NCI-H524 (cell line): ENCODE results near the gene BNIP3.

Experiments used
- DNase-seq, 2 experiments: peaks; one replicate each; lab custom pipeline; 2025; lab: John Stamatoyannopoulos, UW

The BNIP3 gene

DNA sequence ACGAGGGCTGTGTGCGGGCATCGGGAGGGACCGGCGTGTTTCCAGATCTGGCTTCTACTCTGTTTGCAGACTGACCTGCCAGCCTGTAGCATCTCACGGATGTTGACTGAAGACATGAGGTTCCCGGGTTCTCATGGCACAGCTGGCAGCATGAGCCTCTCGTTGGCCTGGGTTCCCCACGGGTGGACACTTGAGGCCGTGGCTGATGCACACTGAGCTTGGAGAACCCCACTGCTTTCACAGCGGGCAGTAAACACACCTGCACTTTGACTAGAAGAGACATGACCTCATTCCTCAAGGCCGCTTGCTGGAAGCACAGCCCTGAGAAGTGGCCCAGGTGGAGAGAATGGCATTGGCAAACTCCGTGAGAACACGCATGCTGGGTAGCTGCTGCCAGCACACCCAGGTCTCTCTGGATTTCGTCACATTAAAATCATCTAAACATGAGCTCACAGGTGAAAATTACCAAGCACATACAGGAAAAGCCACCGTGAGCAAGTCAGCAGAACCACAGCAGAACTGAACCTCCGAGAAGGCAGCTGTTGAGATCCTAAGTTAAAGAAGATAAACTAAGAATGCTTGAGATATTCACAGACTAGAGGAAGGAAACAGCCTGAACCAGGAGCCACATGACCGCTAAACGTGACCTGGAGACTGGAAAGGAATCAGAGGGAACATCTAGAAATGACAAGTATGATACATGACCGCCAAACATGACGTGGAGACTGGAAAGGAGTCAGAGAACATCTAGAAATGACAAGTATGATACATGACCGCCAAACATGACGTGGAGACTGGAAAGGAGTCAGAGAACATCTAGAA lies 32.5 kb downstream of the BNIP3 start:
- DNase-seq: no peak

GRCh38 chr10:131948501-131948900 lies 33.2 kb downstream of the BNIP3 start:
- DNase-seq: no peak

DNA sequence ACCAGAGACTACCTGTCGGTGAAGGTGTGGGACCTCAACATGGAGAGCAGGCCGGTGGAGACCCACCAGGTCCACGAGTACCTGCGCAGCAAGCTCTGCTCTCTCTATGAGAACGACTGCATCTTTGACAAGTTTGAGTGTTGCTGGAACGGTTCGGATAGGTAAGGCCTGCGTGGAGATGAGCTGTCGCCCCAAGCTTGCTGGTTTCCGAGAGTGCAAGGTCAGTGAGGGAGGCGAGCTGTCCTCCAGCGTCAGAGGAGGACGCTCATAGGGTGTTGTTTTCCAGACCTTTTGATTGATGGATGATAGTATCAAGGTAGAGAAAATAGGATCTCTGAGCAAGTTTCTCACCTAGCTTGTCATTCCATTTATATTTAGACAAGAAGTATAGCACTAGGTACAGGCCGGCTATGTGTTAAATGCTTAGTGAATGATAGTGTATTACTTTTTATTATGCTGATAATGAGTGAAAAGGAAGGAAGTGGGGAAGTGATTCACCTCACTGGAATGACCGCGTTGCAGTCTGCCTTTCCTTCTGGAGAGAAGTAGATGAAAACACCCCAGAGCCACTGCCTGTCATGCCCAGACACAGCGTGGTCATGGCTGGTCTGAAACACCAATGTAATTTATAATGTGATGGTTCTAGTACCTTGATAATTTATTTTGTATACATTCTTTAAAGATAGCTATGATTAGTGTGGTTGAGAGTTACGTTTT lies 33.9 kb downstream of the BNIP3 start:
- no peak for DNase-seq

GRCh38 chr10:131946880-131947279 lies 34.8 kb downstream of the BNIP3 start:
- DNase-seq: no peak

DNA sequence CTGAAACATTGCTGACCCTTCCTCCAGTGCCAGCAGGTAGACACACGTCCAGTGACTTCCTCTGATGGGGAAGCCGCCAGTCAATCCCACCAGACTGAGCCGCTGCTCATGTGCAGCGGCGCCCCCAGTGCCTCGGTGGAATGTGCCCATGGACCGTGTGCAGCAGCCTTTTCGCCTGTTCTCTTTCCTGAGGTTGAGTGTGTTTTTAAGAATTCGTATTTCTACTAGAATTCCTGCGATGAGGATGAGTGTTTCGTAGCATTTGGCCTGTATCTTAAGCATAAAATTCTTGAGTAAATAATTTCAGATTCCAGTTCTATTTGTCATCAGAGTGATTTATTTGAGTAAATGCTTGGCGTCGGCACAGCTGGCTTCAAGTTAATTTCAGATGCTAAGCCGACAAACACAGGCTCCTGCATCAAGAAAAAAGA lies 35.4 kb downstream of the BNIP3 start:
- DNase-seq: no peak

- DNase-seq: no peak
Measured at GRCh38 chr10:131944976-131945695, 36.6 kb downstream of the BNIP3 start.

DNA sequence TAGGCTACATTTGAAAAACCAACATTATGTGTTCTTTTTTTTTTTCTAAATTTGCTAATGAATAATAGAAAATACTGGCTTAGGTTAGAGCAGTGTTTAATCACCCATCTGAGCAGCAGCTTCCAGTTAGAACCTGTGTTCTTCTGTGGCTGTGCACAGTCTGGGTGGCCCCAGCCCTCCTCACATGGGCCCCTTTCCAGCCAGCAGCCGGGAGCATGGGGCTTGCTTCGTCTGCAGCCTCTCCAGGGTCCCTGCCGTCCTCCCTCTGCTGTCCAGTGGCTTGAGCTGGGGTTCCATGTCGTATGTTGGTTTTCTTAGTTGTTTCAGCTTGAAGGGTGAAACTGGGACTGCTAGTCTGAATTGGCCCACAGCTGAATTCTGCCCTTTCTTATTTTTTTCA lies 37.3 kb downstream of the BNIP3 start:
- DNase-seq: no peak

- no peak for DNase-seq
Measured at GRCh38 chr10:131943021-131943814, 38.5 kb downstream of the BNIP3 start.

DNA sequence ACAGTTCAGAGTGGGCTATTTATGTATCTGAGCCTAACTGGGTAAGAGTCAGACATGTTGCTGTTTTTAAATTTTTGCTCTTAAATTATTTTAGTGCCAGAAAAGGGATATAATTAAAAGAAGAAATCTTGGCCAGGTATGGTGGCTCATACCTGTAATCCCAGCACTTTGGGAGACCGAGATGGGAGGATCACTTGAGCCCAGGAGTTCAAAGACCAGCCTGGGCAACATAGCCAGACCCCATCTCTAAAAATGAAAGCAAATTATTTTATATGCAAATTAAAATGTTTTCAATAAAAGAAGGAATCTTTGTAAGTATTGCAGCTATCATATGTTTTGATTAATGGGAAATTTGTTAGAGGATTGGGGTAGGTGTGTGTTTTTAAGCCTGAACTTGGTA lies 39.3 kb downstream of the BNIP3 start:
- no peak for DNase-seq

GRCh38 chr10:131938681-131939080 lies 43.0 kb downstream of the BNIP3 start:
- no peak for DNase-seq

DNA sequence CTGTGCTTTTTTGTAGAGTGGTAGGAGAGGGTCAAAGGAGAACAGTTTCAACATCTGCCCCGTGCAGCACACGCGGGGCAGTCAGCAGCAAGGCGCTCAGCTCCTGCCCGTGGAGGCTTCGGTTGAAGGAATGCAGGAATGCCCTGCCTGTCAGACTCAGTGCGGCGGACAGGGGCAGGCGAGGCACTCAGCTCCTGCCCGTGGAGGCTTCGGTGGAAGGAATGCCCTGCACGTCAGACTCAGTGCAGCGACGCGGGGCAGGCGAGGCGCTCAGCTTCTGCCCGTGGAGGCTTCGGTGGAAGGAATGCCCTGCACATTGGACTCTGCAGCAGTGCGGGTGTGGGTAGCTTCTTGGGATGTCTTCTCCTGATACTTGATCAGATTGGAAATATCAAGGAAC lies 43.9 kb downstream of the BNIP3 start:
- DNase-seq: no peak

DNA sequence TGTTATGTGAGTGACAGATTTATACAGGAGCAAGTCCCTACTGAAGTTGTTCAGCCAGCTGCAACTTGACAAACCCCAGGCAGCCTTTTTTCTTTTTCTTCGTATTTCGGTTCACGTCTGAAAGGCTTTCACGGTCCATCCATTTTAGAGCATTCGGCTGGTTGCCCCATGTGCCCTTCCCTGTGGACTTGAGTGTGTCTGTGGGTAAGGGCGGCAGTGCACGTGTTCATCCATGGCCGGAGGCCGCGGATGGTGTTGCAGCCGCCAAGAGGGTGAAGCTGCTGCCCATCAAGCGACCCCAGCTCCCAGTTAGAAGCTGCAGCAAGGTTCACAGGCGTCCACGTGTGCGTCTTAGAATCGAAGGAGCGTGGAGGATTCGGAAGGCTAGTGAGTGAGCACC lies 45.0 kb downstream of the BNIP3 start:
- DNase-seq: no peak

DNA sequence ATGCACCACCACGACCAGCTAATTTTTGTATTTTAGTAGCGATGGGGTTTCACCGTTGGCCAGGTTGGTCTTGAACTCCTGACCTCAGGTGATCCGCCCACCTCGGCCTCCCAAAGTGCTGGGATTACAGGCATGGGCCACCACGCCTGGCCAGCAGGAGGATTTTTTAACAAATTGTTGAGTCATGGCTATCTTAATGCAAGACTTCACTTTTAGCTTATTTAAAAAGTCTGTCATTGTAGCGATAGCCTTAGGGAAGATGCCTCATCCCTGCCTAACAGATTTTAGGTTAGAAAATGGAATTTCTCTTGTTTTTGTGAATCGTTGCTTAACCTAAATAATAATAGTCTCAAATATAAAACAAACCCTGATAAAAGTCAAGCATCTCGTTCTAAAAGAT lies 45.4 kb downstream of the BNIP3 start:
- DNase-seq: no peak

GRCh38 chr10:131935260-131935659 lies 46.5 kb downstream of the BNIP3 start:
- DNase-seq: no peak

- DNase-seq: no peak
Measured at GRCh38 chr10:131934769-131935168, 47.0 kb downstream of the BNIP3 start.

DNA sequence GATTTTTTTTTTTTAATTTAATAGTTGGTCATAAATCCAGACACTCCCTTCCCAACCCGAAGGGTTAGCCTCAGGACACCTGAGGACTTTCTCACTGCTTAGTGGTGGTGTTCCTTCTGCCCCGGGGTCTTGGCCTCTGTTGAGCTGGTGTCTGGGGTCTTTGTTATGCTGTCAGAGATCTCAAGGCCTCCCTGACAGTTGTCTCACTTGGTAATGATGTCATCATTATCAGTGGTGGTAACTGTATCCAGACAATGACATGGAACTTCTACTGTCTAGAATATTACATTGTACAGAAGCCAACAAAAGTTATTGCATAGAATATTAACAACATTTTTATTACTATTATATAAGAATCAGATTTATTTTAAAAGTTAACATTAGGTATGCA lies 48.0 kb downstream of the BNIP3 start:
- no peak for DNase-seq

GRCh38 chr10:131933016-131933695 lies 48.6 kb downstream of the BNIP3 start:
- DNase-seq: no peak

DNA sequence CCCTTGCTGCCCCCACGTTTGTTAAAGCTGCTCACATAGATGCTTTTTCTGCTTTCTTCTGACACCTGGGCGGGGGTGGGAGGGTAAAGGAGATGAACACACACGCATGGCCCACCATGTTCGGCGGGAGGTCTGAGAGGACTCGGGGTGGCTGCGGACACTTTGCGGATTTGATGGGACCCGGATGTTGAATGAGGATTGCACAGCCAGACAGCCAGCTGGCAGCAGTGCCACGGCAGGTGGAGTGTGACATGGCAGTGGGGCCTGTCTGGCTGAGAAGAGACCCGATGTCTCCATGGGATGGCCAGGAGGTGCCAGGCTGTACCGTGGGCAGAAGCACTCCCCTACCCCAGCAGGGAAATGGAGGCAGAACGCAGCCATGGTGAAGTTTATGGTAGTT lies 49.7 kb downstream of the BNIP3 start:
- DNase-seq: no peak

DNA sequence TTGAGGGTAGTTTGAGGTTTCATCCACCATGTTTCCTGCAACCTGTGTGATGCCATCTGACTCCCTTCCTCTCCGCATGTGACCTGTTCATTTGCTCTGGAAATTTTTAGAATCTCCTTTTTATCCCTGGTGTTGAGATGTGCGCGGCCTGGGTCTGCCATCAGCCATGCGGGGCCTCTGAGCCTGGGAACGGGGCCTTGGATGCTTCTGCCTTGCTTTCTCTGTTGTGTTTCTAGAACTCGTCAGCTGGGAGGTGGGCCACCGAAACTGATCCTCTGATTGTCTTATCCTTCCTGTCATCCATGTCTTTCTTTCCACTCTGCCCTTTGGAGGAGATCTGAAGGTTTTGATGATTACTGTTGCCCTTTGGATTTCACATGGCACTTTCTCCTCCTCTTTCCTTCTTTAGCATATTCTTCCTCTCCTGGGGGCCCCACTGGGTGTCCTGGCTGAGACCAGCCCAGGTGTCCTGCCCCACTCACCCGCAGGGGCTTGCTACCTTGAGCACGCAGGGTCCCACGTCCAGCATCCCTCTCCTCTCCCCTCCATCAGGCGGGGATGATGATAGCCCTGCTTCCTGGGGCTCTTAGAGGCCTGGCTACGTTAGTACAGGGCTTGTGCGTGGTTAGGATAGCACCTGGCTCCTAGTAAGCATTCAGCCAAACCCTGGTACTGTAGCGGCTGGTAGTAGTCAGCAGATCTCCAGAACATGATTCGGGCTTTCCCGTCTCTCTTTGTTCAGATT lies 51.0 kb downstream of the BNIP3 start:
- DNase-seq: no peak

- DNase-seq: no peak
Measured at GRCh38 chr10:131930150-131930549, 51.6 kb downstream of the BNIP3 start.
